GM23338 (cell line): ENCODE data around the gene GPC5.

Experiments used
- CREB1 ChIP-seq: fragments of 250-450 bp; sonication (Bioruptor Pico); IDR thresholded peaks from 2 replicates; pipeline ENCODE4 v1.5.0; 2020; ENCODE audit warnings: low read depth, mild to moderate bottlenecking, moderate library complexity
- CTCF ChIP-seq, 2 experiments: fragments of 200-600 bp in 1 of 2; sonication (generic) in 1 of 2; conservative IDR thresholded peaks; 2 replicates each; pipeline versions ENCODE4 v1.5.1 to v1.6.1; 2016 to 2017; ENCODE audit warnings: antibody characterized with exemption in 2 of 2, low read depth in 2 of 2, mild to moderate bottlenecking in 2 of 2, moderate library complexity in 1 of 2
- ETS1 ChIP-seq: IDR thresholded peaks from 2 replicates; pipeline ENCODE4 v1.6.1; 2016; ENCODE audit warnings: antibody characterized with exemption
- EZH2 ChIP-seq: fragments of 200-600 bp; sonication (generic); IDR thresholded peaks from one replicate; pipeline ENCODE4 v1.8.0; 2017; ENCODE audit warnings: antibody characterized with exemption, mild to moderate bottlenecking, low read depth; ENCODE audit not compliant: unreplicated experiment
- EZH2phosphoT487 ChIP-seq: fragments of 200-600 bp; sonication (generic); IDR thresholded peaks from one replicate; pipeline ENCODE4 v1.8.1; 2018; ENCODE audit warnings: antibody characterized with exemption; ENCODE audit not compliant: unreplicated experiment
- POLR2AphosphoS5 ChIP-seq: IDR thresholded peaks from 2 replicates; pipeline ENCODE4 v1.6.1; 2016; ENCODE audit warnings: antibody characterized with exemption, low read depth
- REST ChIP-seq: IDR thresholded peaks from one replicate; pipeline ENCODE4 v1.6.1; 2018; ENCODE audit warnings: antibody characterized with exemption; ENCODE audit not compliant: unreplicated experiment
- ZNF331 ChIP-seq: fragments of 250-450 bp; sonication (Bioruptor Pico); IDR thresholded peaks from 2 replicates; pipeline ENCODE4 v1.5.0; 2020; ENCODE audit warnings: low read depth, mild to moderate bottlenecking, moderate library complexity

GRCh38 chr13:91563799-91564198 is 165.4 kb downstream of the GPC5 start:
- TF ChIP-seq EZH2 (no peak), CTCF (conservative IDR thresholded peaks at IDR 0.05; ENCODE audit: low read depth in 2 of 2) (no peak), EZH2phosphoT487 (no peak), ETS1 (no peak), POLR2AphosphoS5 (no peak), REST (no peak), CREB1 (no peak), ZNF331 (no peak)
